Peyer's patch (tissue), 4 donors: ENCODE results near the gene ZNF273. TPM values are rescaled to one million over a fixed set of nuclear protein-coding genes. Genes with fewer than 3 reads are reported as not detected.

ENCODE experiments used
- DNase-seq, 3 donors: peaks; one replicate each; pipeline ENCODE4 v3.0.0-alpha.2; 2017 to 2019
- H3K27ac ChIP-seq, 4 donors: fragments of 200-600 bp; sonication (generic); one replicate each; pipeline ENCODE4 v1.5.1; 2016 to 2019
- H3K27me3 ChIP-seq, 2 donors: fragments of 200-600 bp; sonication (generic); one replicate each; pipeline ENCODE4 v1.5.1; 2019
- H3K36me3 ChIP-seq, 3 donors: fragments of 200-600 bp; sonication (generic); one replicate each; pipeline ENCODE4 v1.5.1; 2016 to 2019
- H3K4me1 ChIP-seq, 4 donors: fragments of 200-600 bp; sonication (generic); one replicate each; pipeline ENCODE4 v1.5.1; 2016 to 2019
- H3K4me3 ChIP-seq, 4 donors: fragments of 200-600 bp; sonication (generic); 1 replicate in 3 of 4; 2 replicates in 1 of 4; pipeline ENCODE4 v1.5.1; 2016 to 2019; ENCODE audit warnings: mild to moderate bottlenecking in 1 of 4
- H3K9me3 ChIP-seq, 4 donors: fragments of 200-600 bp; sonication (generic); one replicate each; pipeline ENCODE4 v1.5.1; 2016 to 2019; ENCODE audit warnings: mild to moderate bottlenecking in 1 of 4
- CTCF ChIP-seq, 6 experiments: fragments of 450-650 bp in 4 of 6; fragments of 200-600 bp in 2 of 6; sonication (generic) in 1 of 6; IDR thresholded peaks; one replicate each; pipeline ENCODE4 v1.5.1; 2017 to 2019; ENCODE audit warnings: antibody characterized with exemption in 6 of 6, mild to moderate bottlenecking in 3 of 6, moderate library complexity in 1 of 6
- POLR2A ChIP-seq, 2 donors: fragments of 450-650 bp; IDR thresholded peaks; one replicate each; pipeline ENCODE4 v1.5.1; 2017; ENCODE audit warnings: antibody characterized with exemption in 2 of 2, mild to moderate bottlenecking in 2 of 2, moderate library complexity in 2 of 2
- total RNA-seq, 4 donors: library from RNA; depleted of rRNA; stranded (reverse); fragments of >200 nt; gene quantifications; one replicate each; pipeline ENCODE4 v1.1.0, GENCODE V29; 2016

ZNF273 gene
- total RNA-seq, 4 donors from 2014 or later = 1.6 to 9.1 (median 3.4) TPM

GRCh38 chr7:64885520-64886240 lies 17.4 kb upstream of the ZNF273 start:
- peaks cover 0 to 8% of the 10 kb centered on the region in 2 donors for H3K27me3 ChIP-seq
- no peak overlapping the region for H3K27ac ChIP-seq
- H3K4me1 ChIP-seq = peaks cover 0 to 13% (median 3%) of the 10 kb centered on the region in 4 donors
- TF ChIP-seq CTCF (IDR thresholded peaks at IDR 0.05) (no peak), POLR2A (IDR thresholded peaks at IDR 0.05) (no peak)
- H3K9me3 ChIP-seq = no peaks in the 10 kb centered on the region
- DNase-seq = peak in 1 of 3 donors; percentile 10
- H3K36me3 ChIP-seq = no peaks in the 10 kb centered on the region
- no peak overlapping the region for H3K4me3 ChIP-seq

DNA sequence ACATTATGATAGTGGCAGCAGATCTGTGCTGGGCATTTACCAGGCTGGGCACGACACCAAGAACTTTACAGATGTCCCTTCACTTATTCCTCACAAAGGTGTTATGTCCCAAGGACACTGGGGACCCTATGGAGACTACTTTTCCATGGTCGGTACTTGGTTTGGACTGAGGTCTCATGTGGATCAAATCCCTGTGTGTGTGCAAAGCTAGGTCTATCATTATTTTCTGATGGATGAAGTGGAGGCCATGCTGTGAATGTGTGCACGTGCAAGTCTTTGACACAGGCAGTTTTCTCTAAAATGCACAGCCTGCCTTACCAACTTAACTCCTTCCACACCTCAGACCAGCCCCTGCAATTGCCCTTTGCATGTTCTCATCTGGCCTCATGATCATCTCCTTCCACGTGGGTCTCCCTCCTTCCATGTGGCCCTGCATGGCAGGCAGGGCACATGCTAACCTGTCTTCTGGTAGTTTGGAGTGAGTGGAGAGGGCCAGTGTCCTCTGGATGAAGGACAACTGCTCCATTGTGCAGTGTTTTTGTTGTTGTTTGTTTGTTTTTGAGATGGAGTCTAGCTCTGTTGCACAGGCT lies 16.0 kb upstream of the ZNF273 start:
- Histone ChIP-seq H3K27ac (no peak overlapping the region), H3K9me3 (no peaks in the 10 kb centered on the region), H3K4me1 (peaks cover 0 to 13% (median 3%) of the 10 kb centered on the region in 4 donors), H3K27me3 (peaks cover 0 to 8% of the 10 kb centered on the region in 2 donors), H3K36me3 (no peaks in the 10 kb centered on the region), H3K4me3 (no peak overlapping the region)
- peak in 1 of 3 donors; percentile 11 for DNase-seq
- TF ChIP-seq CTCF (IDR thresholded peaks at IDR 0.05) (no peak), POLR2A (IDR thresholded peaks at IDR 0.05) (no peak)

- TF ChIP-seq CTCF (IDR thresholded peaks at IDR 0.05) = peak in 4 of 6 experiments; percentile 12 to 45 (median 42)
- TF ChIP-seq POLR2A (IDR thresholded peaks at IDR 0.05) = no peak
- Histone ChIP-seq H3K36me3 (no peaks in the 10 kb centered on the region), H3K27me3 (peaks cover 0 to 8% of the 10 kb centered on the region in 2 donors), H3K27ac (no peak overlapping the region), H3K4me3 (peak overlapping the region; percentile 36 to 59 (median 48)), H3K4me1 (peaks cover 0 to 13% (median 3%) of the 10 kb centered on the region in 4 donors), H3K9me3 (no peaks in the 10 kb centered on the region)
- DNase-seq = peak in 2 of 3 donors; percentile 30 to 70
Observed at GRCh38 chr7:64887756-64888508, 15.1 kb upstream of the ZNF273 start.

DNA sequence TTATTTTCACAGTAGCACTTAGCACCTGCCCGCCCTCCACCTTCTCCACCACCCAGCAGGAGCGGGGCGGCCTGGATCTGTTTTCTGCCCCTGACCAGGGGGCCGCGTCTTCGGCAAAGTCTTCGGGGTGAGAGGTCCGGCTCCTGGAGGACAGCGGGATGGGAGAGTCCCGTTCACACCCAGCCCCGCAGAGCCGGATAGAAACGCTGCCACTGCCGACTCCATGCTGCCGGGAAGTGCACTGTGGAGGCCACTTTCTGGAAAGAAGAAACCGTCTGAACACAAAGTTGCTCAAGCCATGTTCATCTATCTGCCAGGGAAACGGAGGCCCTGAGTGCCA lies 14.5 kb upstream of the ZNF273 start:
- Histone ChIP-seq H3K27ac (no peak overlapping the region), H3K4me1 (peaks cover 0 to 13% (median 3%) of the 10 kb centered on the region in 4 donors), H3K9me3 (no peaks in the 10 kb centered on the region), H3K4me3 (peak overlapping the region; percentile 36 to 59 (median 48)), H3K36me3 (no peaks in the 10 kb centered on the region), H3K27me3 (peaks cover 0 to 8% of the 10 kb centered on the region in 2 donors)
- peak in 1 of 3 donors; percentile 47 for DNase-seq
- TF ChIP-seq POLR2A (IDR thresholded peaks at IDR 0.05) (no peak), CTCF (IDR thresholded peaks at IDR 0.05) (no peak)

GRCh38 chr7:64888901-64889685 lies 14.0 kb upstream of the ZNF273 start:
- H3K9me3 ChIP-seq = no peaks in the 10 kb centered on the region
- no peaks in the 10 kb centered on the region for H3K36me3 ChIP-seq
- H3K4me1 ChIP-seq = peaks cover 0 to 13% (median 3%) of the 10 kb centered on the region in 4 donors
- no peak overlapping the region for H3K27ac ChIP-seq
- H3K27me3 ChIP-seq = peaks cover 0 to 8% of the 10 kb centered on the region in 2 donors
- peak in 1 of 3 donors; percentile 55 for DNase-seq
- H3K4me3 ChIP-seq = peak overlapping the region; percentile 36 to 59 (median 48)
- TF ChIP-seq POLR2A (IDR thresholded peaks at IDR 0.05) (no peak), CTCF (IDR thresholded peaks at IDR 0.05) (no peak)
